IPS DF 6.9 (cell line): ENCODE results near the gene EIF2S2.
A peak's percentile ranks its signal among the peaks of the same experiment; 100 is the strongest.

ENCODE experiments used
- DNase-seq: peaks from one replicate; pipeline ENCODE4 v3.0.0-alpha.2; 2013; ENCODE audit warnings: low read depth, low spot score
- H3K27ac ChIP-seq: one replicate; pipeline ENCODE4 v1.5.1; 2013; ENCODE audit warnings: low read length, control low read depth
- H3K27me3 ChIP-seq: 2 replicates; pipeline ENCODE4 v1.6.1; 2013; ENCODE audit warnings: mild to moderate bottlenecking, low read length; ENCODE audit not compliant: control insufficient read depth, insufficient read depth
- H3K36me3 ChIP-seq: 2 replicates; pipeline ENCODE4 v1.6.1; 2013; ENCODE audit warnings: low read length; ENCODE audit not compliant: control insufficient read depth, insufficient read depth
- H3K4me1 ChIP-seq: 2 replicates; pipeline ENCODE4 v1.6.1; 2013; ENCODE audit warnings: low read length; ENCODE audit not compliant: control insufficient read depth, insufficient read depth
- H3K4me3 ChIP-seq: 2 replicates; pipeline ENCODE4 v1.5.1; 2013; ENCODE audit warnings: mild to moderate bottlenecking, low read length
- H3K9me3 ChIP-seq: 2 replicates; pipeline ENCODE4 v1.6.1; 2013; ENCODE audit warnings: low read length, inconsistent platforms; ENCODE audit not compliant: control insufficient read depth, insufficient read depth
- WGBS: extraction: QIAGEN DNeasy Blood & Tissue Kit; methylation state at CpG from one replicate; pipeline ENCODE4 v1.1.7; 2013; ENCODE audit warnings: mixed read lengths, missing lambda C conversion rate; ENCODE audit not compliant: insufficient read length, insufficient coverage; 5-methylcytosine and 5-hydroxymethylcytosine counted together

EIF2S2 gene

GRCh38 chr20:34076952-34077351, 35.1 kb downstream of the EIF2S2 start:
- no peak overlapping the region for H3K4me3 ChIP-seq
- no peaks in the 10 kb centered on the region for H3K9me3 ChIP-seq
- H3K27ac ChIP-seq = no peak overlapping the region
- H3K27me3 ChIP-seq = no peaks in the 10 kb centered on the region
- no peaks in the 10 kb centered on the region for H3K4me1 ChIP-seq
- WGBS = no CpG with 5 or more reads among the region's 20 CpGs
- DNase-seq = no peak
- no peaks in the 10 kb centered on the region for H3K36me3 ChIP-seq

- Histone ChIP-seq H3K27ac (no peak overlapping the region), H3K4me3 (no peak overlapping the region), H3K27me3 (no peaks in the 10 kb centered on the region), H3K4me1 (no peaks in the 10 kb centered on the region), H3K9me3 (no peaks in the 10 kb centered on the region), H3K36me3 (no peaks in the 10 kb centered on the region)
- DNase-seq = no peak
- no CpG with 5 or more reads among the region's 16 CpGs for whole genome bisulfite sequencing
Observed at GRCh38 chr20:34075647-34076046, 36.4 kb downstream of the EIF2S2 start.

- Histone ChIP-seq H3K36me3 (no peaks in the 10 kb centered on the region), H3K9me3 (no peaks in the 10 kb centered on the region), H3K4me3 (no peak overlapping the region), H3K4me1 (peaks cover 2% of the 10 kb centered on the region; the same call in 1 of the 2 replicates), H3K27ac (no peak overlapping the region), H3K27me3 (no peaks in the 10 kb centered on the region)
- WGBS = no CpG with 5 or more reads among the region's 7 CpGs
- no peak for DNase-seq
Observed at GRCh38 chr20:34074101-34074760, 37.8 kb downstream of the EIF2S2 start.

- Histone ChIP-seq H3K9me3 (no peaks in the 10 kb centered on the region), H3K4me1 (peaks cover 4% of the 10 kb centered on the region; the same call in 1 of the 2 replicates), H3K27me3 (no peaks in the 10 kb centered on the region), H3K4me3 (no peak overlapping the region), H3K27ac (no peak overlapping the region), H3K36me3 (no peaks in the 10 kb centered on the region)
- DNase-seq = no peak
- no CpG with 5 or more reads among the region's 1 CpG for WGBS
Observed at GRCh38 chr20:34072778-34073177, 39.3 kb downstream of the EIF2S2 start.

GRCh38 chr20:34072076-34072475, 40.0 kb downstream of the EIF2S2 start:
- Histone ChIP-seq H3K9me3 (no peaks in the 10 kb centered on the region), H3K27me3 (no peaks in the 10 kb centered on the region), H3K36me3 (no peaks in the 10 kb centered on the region), H3K27ac (no peak overlapping the region), H3K4me3 (no peak overlapping the region), H3K4me1 (peaks cover 4% of the 10 kb centered on the region; the same call in 1 of the 2 replicates)
- no peak for DNase-seq
- WGBS = no CpG with 5 or more reads among the region's 8 CpGs

- H3K9me3 ChIP-seq = no peaks in the 10 kb centered on the region
- no peak for DNase-seq
- no peaks in the 10 kb centered on the region for H3K27me3 ChIP-seq
- no CpG with 5 or more reads among the region's 8 CpGs for WGBS
- H3K4me1 ChIP-seq = peaks cover 4% of the 10 kb centered on the region; the same call in 1 of the 2 replicates
- H3K36me3 ChIP-seq = no peaks in the 10 kb centered on the region
- no peak overlapping the region for H3K27ac ChIP-seq
- H3K4me3 ChIP-seq = no peak overlapping the region
Observed at GRCh38 chr20:34070859-34071258, 41.2 kb downstream of the EIF2S2 start.

GRCh38 chr20:34070079-34070439, 42.0 kb downstream of the EIF2S2 start:
- no CpG with 5 or more reads among the region's 3 CpGs for WGBS
- Histone ChIP-seq H3K36me3 (no peaks in the 10 kb centered on the region), H3K4me1 (peaks cover 4% of the 10 kb centered on the region; the same call in 1 of the 2 replicates), H3K4me3 (no peak overlapping the region), H3K27ac (no peak overlapping the region), H3K27me3 (no peaks in the 10 kb centered on the region), H3K9me3 (no peaks in the 10 kb centered on the region)
- no peak for DNase-seq

GRCh38 chr20:34069341-34070078, 42.5 kb downstream of the EIF2S2 start:
- H3K4me3 ChIP-seq = no peak overlapping the region
- H3K27ac ChIP-seq = no peak overlapping the region
- H3K4me1 ChIP-seq = peaks cover 4% of the 10 kb centered on the region; the same call in 1 of the 2 replicates
- peak; percentile 58 for DNase-seq
- H3K36me3 ChIP-seq = no peaks in the 10 kb centered on the region
- no peaks in the 10 kb centered on the region for H3K9me3 ChIP-seq
- WGBS = no CpG with 5 or more reads among the region's 7 CpGs
- no peaks in the 10 kb centered on the region for H3K27me3 ChIP-seq

- Histone ChIP-seq H3K36me3 (no peaks in the 10 kb centered on the region), H3K27me3 (no peaks in the 10 kb centered on the region), H3K4me1 (peaks cover 4% of the 10 kb centered on the region; the same call in 1 of the 2 replicates), H3K4me3 (no peak overlapping the region), H3K9me3 (no peaks in the 10 kb centered on the region), H3K27ac (no peak overlapping the region)
- no peak for DNase-seq
- WGBS = no CpG with 5 or more reads among the region's 1 CpG
Observed at GRCh38 chr20:34068001-34068400, 44.0 kb downstream of the EIF2S2 start.

GRCh38 chr20:34066476-34067090, 45.5 kb downstream of the EIF2S2 start:
- Histone ChIP-seq H3K4me3 (no peak overlapping the region), H3K4me1 (peaks cover 4% of the 10 kb centered on the region; the same call in 1 of the 2 replicates), H3K27me3 (no peaks in the 10 kb centered on the region), H3K36me3 (no peaks in the 10 kb centered on the region), H3K9me3 (no peaks in the 10 kb centered on the region), H3K27ac (no peak overlapping the region)
- DNase-seq = no peak
- WGBS = no CpG with 5 or more reads among the region's 3 CpGs
